NB4 (cell line): ENCODE results near the gene PPP2R1A.

Experiments
- MYC ChIP-seq: IDR thresholded peaks from 2 replicates; pipeline ENCODE4 v1.6.1; 2011; ENCODE audit warnings: low read depth, low read length
- POLR2A ChIP-seq: IDR thresholded peaks from 2 replicates; pipeline ENCODE4 v1.6.1; 2011; ENCODE audit warnings: mild to moderate bottlenecking; ENCODE audit not compliant: insufficient read length; ENCODE audit errors: extremely low read depth
- TF ChIP-seq, protein P1 (sequence below): IDR thresholded peaks from one replicate; pipeline ENCODE4 v1.5.1; 2012; ENCODE audit warnings: low read depth, low read length
- TF ChIP-seq, protein P2 (sequence below): IDR thresholded peaks from 2 replicates; pipeline ENCODE4 v1.6.1; 2011; ENCODE audit warnings: low read depth, low read length

GRCh38 chr19:52226652-52227051, 36.8 kb downstream of the PPP2R1A start:
- TF ChIP-seq, protein P1, sequence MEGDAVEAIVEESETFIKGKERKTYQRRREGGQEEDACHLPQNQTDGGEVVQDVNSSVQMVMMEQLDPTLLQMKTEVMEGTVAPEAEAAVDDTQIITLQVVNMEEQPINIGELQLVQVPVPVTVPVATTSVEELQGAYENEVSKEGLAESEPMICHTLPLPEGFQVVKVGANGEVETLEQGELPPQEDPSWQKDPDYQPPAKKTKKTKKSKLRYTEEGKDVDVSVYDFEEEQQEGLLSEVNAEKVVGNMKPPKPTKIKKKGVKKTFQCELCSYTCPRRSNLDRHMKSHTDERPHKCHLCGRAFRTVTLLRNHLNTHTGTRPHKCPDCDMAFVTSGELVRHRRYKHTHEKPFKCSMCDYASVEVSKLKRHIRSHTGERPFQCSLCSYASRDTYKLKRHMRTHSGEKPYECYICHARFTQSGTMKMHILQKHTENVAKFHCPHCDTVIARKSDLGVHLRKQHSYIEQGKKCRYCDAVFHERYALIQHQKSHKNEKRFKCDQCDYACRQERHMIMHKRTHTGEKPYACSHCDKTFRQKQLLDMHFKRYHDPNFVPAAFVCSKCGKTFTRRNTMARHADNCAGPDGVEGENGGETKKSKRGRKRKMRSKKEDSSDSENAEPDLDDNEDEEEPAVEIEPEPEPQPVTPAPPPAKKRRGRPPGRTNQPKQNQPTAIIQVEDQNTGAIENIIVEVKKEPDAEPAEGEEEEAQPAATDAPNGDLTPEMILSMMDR: no peak
- TF ChIP-seq POLR2A (no peak), MYC (no peak)
- TF ChIP-seq, protein P2, sequence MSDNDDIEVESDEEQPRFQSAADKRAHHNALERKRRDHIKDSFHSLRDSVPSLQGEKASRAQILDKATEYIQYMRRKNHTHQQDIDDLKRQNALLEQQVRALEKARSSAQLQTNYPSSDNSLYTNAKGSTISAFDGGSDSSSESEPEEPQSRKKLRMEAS: no peak
